MM.1S (cell line): ENCODE results near the gene SESTD1.
"Not testable (repeated sequence)": the region's sequence is repeated elsewhere in the genome, so short reads cannot be mapped to it uniquely, and the experiment has no call there.

Experiments used
- DNase-seq: peaks from one replicate; pipeline ENCODE4 v3.0.0-alpha.2; 2015
- H2AFZ ChIP-seq: fragments of 300-600 bp; sonication (generic); 2 replicates; pipeline ENCODE4 v1.6.0; 2016; ENCODE audit warnings: antibody characterized with exemption, low read length
- H3F3A ChIP-seq: fragments of 300-600 bp; sonication (generic); 2 replicates; pipeline ENCODE4 v1.6.1; 2016; ENCODE audit warnings: mild to moderate bottlenecking, antibody characterized with exemption, low read length, moderate library complexity, mixed read lengths; ENCODE audit not compliant: insufficient read depth
- H3K27ac ChIP-seq: fragments of 300-600 bp; sonication (generic); 2 replicates; pipeline ENCODE4 v1.5.1; 2016; ENCODE audit warnings: mild to moderate bottlenecking, low read length
- H3K27me3 ChIP-seq: fragments of 300-600 bp; sonication (generic); replicated peaks from 2 replicates; pipeline ENCODE4 v1.6.0; 2016; ENCODE audit warnings: low read length; ENCODE audit not compliant: insufficient read depth
- H3K36me3 ChIP-seq: fragments of 300-600 bp; sonication (generic); replicated peaks from 2 replicates; pipeline ENCODE4 v1.6.1; 2016; ENCODE audit warnings: mild to moderate bottlenecking, low read length, mixed read lengths; ENCODE audit not compliant: insufficient read depth
- H3K4me1 ChIP-seq: fragments of 300-600 bp; sonication (generic); 2 replicates; pipeline ENCODE4 v1.6.1; 2016; ENCODE audit warnings: low read length, mixed read lengths
- H3K4me2 ChIP-seq: fragments of 300-600 bp; sonication (generic); 2 replicates; pipeline ENCODE4 v1.6.0; 2016; ENCODE audit warnings: low read depth, low read length
- H3K4me3 ChIP-seq: fragments of 300-600 bp; sonication (generic); 2 replicates; pipeline ENCODE4 v1.5.1; 2016; ENCODE audit warnings: low read length, mixed read lengths
- H3K79me2 ChIP-seq: fragments of 300-600 bp; sonication (generic); 2 replicates; pipeline ENCODE4 v1.6.1; 2016; ENCODE audit warnings: mixed run types, low read length, mixed read lengths
- H3K9ac ChIP-seq: fragments of 300-600 bp; sonication (generic); 2 replicates; pipeline ENCODE4 v1.6.1; 2016; ENCODE audit warnings: low read length, mixed read lengths
- H3K9me2 ChIP-seq: fragments of 300-600 bp; sonication (generic); replicated peaks from 2 replicates; pipeline ENCODE4 v1.6.1; 2016; ENCODE audit warnings: mild to moderate bottlenecking, low read length, mixed read lengths; ENCODE audit not compliant: insufficient read depth
- H3K9me3 ChIP-seq: fragments of 300-600 bp; sonication (generic); replicated peaks from 2 replicates; pipeline ENCODE4 v1.6.1; 2016; ENCODE audit warnings: mild to moderate bottlenecking, low read length, mixed read lengths; ENCODE audit not compliant: insufficient read depth
- H4K20me1 ChIP-seq: fragments of 300-600 bp; sonication (generic); 2 replicates; pipeline ENCODE4 v1.6.1; 2016; ENCODE audit warnings: mild to moderate bottlenecking, low read length, moderate library complexity, mixed read lengths; ENCODE audit not compliant: insufficient read depth
- CTCF ChIP-seq: fragments of 300-600 bp; sonication (generic); IDR thresholded peaks from 2 replicates; pipeline ENCODE4 v1.5.1; 2016; ENCODE audit warnings: antibody characterized with exemption, low read length, mixed read lengths
- EZH2 ChIP-seq: fragments of 300-600 bp; sonication (generic); optimal IDR thresholded peaks from 2 replicates; pipeline ENCODE3; 2017; ENCODE audit warnings: low read depth, mild to moderate bottlenecking, antibody characterized with exemption, low read length, mixed read lengths
- EZH2phosphoT487 ChIP-seq: fragments of 300-600 bp; sonication (generic); IDR thresholded peaks from 2 replicates; pipeline ENCODE4 v1.6.1; 2018; ENCODE audit warnings: antibody characterized with exemption, low read length

The SESTD1 gene

DNA sequence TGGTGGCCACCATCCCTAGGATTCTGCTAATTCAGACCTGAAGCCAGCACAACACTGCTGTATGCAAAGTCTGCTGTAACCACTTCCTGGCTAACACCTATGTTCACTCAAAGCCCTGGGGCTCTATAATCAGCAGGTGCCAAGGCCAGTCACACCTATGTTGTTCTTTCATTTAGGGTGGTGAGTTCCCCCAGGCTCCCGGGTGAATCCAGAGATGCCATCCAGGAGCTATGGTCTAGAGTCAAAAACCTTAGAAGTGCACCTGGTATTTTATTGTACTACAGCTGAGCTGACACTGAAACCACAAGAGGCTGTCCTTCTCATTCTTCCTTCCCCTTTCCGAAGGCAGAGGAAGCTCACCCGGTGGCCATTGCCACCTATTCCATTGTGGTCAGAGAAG, 168.5 kb downstream of the SESTD1 start:
- Histone ChIP-seq H3K4me3 (no peak overlapping the region; the same call in 1 of the 2 replicates), H2AFZ (peak overlapping the region; percentile 59), H3K79me2 (no peaks in the 10 kb centered on the region), H3F3A (peaks cover 19% of the 10 kb centered on the region), H3K36me3 (no peaks in the 10 kb centered on the region), H3K4me1 (peaks cover 34% of the 10 kb centered on the region), H3K27ac (peak overlapping the region; percentile 73; the same call in 1 of the 2 replicates), H3K27me3 (no peaks in the 10 kb centered on the region), H3K9ac (peak overlapping the region; percentile 5; the same call in 1 of the 2 replicates), H3K4me2 (peak overlapping the region; percentile 55), H4K20me1 (no peaks in the 10 kb centered on the region), H3K9me2 (no peaks in the 10 kb centered on the region), H3K9me3 (no peaks in the 10 kb centered on the region; the same call in 1 of the 2 replicates)
- no peak for TF ChIP-seq EZH2
- TF ChIP-seq CTCF = peak; percentile 29; the same call in 1 of the 2 replicates
- no peak for TF ChIP-seq EZH2phosphoT487
- DNase-seq = peak; percentile 94

GRCh38 chr2:179092912-179093311, 171.7 kb downstream of the SESTD1 start:
- Histone ChIP-seq H3K4me1 (peaks cover 33% of the 10 kb centered on the region), H3F3A (peaks cover 19% of the 10 kb centered on the region)
- H3K9me3 ChIP-seq, H3K4me2 ChIP-seq, DNase-seq, H3K79me2 ChIP-seq, H2AFZ ChIP-seq, H3K9ac ChIP-seq, H4K20me1 ChIP-seq, H3K36me3 ChIP-seq, H3K27me3 ChIP-seq, H3K9me2 ChIP-seq, H3K4me3 ChIP-seq, H3K27ac ChIP-seq: not testable (repeated sequence)

DNA sequence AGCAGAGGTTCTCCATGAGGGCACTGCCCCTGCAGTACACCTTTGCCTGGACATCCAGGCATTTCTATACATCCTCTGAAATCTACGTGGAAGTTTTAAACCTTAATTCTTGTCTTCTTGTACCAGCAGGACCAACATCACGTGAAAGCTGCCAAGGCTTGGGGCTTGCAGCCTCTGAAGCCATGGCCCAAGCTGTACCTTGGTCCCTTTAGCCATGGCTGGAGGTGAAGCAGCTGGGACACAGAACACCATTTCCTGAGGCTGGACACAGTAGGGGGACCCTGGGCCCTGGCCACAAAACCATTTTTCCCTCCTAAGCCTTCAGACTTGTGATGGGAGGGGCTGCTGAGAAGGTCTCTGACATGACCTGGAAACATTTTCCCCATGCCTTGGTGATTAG, 181.9 kb downstream of the SESTD1 start:
- no peak overlapping the region for H3K4me3 ChIP-seq
- no peak overlapping the region for H3K4me2 ChIP-seq
- no peaks in the 10 kb centered on the region for H3K27me3 ChIP-seq
- H3F3A ChIP-seq = no peaks in the 10 kb centered on the region
- H3K36me3 ChIP-seq = no peaks in the 10 kb centered on the region
- no peaks in the 10 kb centered on the region for H4K20me1 ChIP-seq
- H3K9me2 ChIP-seq = no peaks in the 10 kb centered on the region
- DNase-seq = no peak
- H2AFZ ChIP-seq = no peak overlapping the region
- H3K9ac ChIP-seq = no peak overlapping the region
- no peaks in the 10 kb centered on the region for H3K4me1 ChIP-seq
- H3K9me3 ChIP-seq = no peaks in the 10 kb centered on the region
- H3K79me2 ChIP-seq = no peaks in the 10 kb centered on the region
- TF ChIP-seq EZH2 (no peak), CTCF (no peak), EZH2phosphoT487 (no peak)
- H3K27ac ChIP-seq = no peak overlapping the region

- no peaks in the 10 kb centered on the region for H3K9me3 ChIP-seq
- no peaks in the 10 kb centered on the region for H3K4me1 ChIP-seq
- no peak overlapping the region for H3K9ac ChIP-seq
- no peaks in the 10 kb centered on the region for H3K9me2 ChIP-seq
- no peak overlapping the region for H3K4me2 ChIP-seq
- H3K4me3 ChIP-seq = no peak overlapping the region
- no peak overlapping the region for H2AFZ ChIP-seq
- H3F3A ChIP-seq = no peaks in the 10 kb centered on the region
- H4K20me1 ChIP-seq = no peaks in the 10 kb centered on the region
- no peaks in the 10 kb centered on the region for H3K36me3 ChIP-seq
- TF ChIP-seq EZH2phosphoT487 (no peak), CTCF (no peak), EZH2 (no peak)
- DNase-seq = no peak
- H3K27ac ChIP-seq = no peak overlapping the region
- H3K79me2 ChIP-seq = no peaks in the 10 kb centered on the region
- H3K27me3 ChIP-seq = no peaks in the 10 kb centered on the region
Observed at GRCh38 chr2:179081954-179082353, 182.7 kb downstream of the SESTD1 start.
